DMS114 treated with DMSO at 0.1 percent for 48 hours (cell line): ENCODE data around the gene LGALS7.
"Not testable (repeated sequence)": the region's sequence is repeated elsewhere in the genome, so short reads cannot be mapped to it uniquely, and the experiment has no call there.

Experiments used
- DNase-seq: peaks from one replicate; lab custom pipeline; 2025; ENCODE audit not compliant: unreplicated experiment; lab: John Stamatoyannopoulos, UW

LGALS7 gene

GRCh38 chr19:38773469-38774177, at the start of gene LGALS7:
TSS of gene LGALS7 (minus strand) at chr19:38773517. CDS start at chr19:38773492, 25 bp downstream.
- DNase-seq: no peak

GRCh38 chr19:38821230-38821825, 48.0 kb upstream of the LGALS7 start:
- DNase-seq: not testable (repeated sequence)

- no peak for DNase-seq
These were observed 46.1 kb upstream of the LGALS7 start for GRCh38 chr19:38819231-38819920.

GRCh38 chr19:38817081-38817480, 43.8 kb upstream of the LGALS7 start:
- no peak for DNase-seq

GRCh38 chr19:38816131-38816750, 42.9 kb upstream of the LGALS7 start:
- no peak for DNase-seq

- DNase-seq: no peak
These were observed 42.0 kb upstream of the LGALS7 start for GRCh38 chr19:38815059-38816001.

- DNase-seq: not testable (repeated sequence)
These were observed 40.6 kb upstream of the LGALS7 start for GRCh38 chr19:38813932-38814331.

GRCh38 chr19:38813323-38813722, 40.0 kb upstream of the LGALS7 start:
- no peak for DNase-seq

GRCh38 chr19:38812841-38813320, 39.6 kb upstream of the LGALS7 start, which contains the start of gene LGALS4:
TSS of gene LGALS4 (minus strand) at chr19:38812945. CDS start at chr19:38812886, 59 bp downstream.
- no peak for DNase-seq

GRCh38 chr19:38812009-38812840, 38.9 kb upstream of the LGALS7 start:
- DNase-seq: no peak

GRCh38 chr19:38809592-38810252, 36.4 kb upstream of the LGALS7 start:
- DNase-seq: no peak

- DNase-seq: no peak
These were observed 35.4 kb upstream of the LGALS7 start for GRCh38 chr19:38808741-38809140.

GRCh38 chr19:38807374-38808098, 34.2 kb upstream of the LGALS7 start:
- not testable (repeated sequence) for DNase-seq

- no peak for DNase-seq
These were observed 33.1 kb upstream of the LGALS7 start for GRCh38 chr19:38806371-38806770.

GRCh38 chr19:38805180-38805579, 31.9 kb upstream of the LGALS7 start:
- no peak for DNase-seq

- no peak for DNase-seq
These were observed 30.2 kb upstream of the LGALS7 start for GRCh38 chr19:38803543-38803942.

- DNase-seq: no peak
These were observed 28.2 kb upstream of the LGALS7 start for GRCh38 chr19:38801359-38802095.
